GM19023 (cell line): ENCODE measurements around the gene CHRNA4.
"Not testable (repeated sequence)": the region's sequence is repeated elsewhere in the genome, so short reads cannot be mapped to it uniquely, and the experiment has no call there.

Experiments used
- ATAC-seq: cut with Tn5 transposase; IDR thresholded peaks from one replicate; pipeline ENCODE4 v1.9.1; 2021; ENCODE audit warnings: mild to moderate bottlenecking, moderate library complexity; ENCODE audit not compliant: unreplicated experiment

CHRNA4 gene

DNA sequence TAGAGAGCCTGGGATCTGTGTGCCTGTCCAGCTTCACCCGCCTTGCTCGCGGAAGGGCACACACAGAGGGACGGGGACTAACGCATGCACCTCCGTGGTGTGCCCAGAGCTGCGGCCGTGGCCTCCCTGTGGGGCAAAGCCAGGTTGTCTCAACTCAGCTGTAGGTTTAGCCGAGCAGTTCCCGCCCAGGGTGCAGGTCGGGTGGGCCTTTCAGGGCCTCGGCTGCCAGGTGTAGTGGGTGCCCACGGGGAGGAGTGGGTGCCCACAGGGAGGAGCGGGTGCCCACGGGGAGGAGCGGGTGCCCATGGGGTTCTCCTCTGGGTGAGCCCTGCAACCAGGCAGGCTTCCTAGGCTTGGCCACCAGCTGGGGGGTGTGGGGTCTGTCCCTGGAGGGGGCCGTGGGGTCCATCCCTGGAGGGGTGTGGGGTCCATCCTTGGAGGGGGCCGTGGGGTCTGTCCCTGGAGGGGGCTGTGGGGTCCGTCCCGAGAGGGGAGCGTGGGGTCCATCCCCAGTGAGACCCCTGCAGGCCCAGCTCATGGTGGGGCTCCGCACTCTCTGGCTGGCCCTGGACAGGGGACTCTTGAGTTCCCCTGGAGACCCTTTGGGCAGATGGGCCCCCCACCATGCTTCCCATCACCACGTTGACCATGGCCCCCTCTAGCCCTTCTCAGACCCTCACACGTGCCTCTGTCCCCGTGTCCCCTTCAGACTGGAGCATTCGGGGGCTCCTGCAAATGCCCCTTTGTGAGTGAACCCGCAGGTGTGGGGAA, 37.8 kb upstream of the CHRNA4 start:
- no peak for ATAC-seq

DNA sequence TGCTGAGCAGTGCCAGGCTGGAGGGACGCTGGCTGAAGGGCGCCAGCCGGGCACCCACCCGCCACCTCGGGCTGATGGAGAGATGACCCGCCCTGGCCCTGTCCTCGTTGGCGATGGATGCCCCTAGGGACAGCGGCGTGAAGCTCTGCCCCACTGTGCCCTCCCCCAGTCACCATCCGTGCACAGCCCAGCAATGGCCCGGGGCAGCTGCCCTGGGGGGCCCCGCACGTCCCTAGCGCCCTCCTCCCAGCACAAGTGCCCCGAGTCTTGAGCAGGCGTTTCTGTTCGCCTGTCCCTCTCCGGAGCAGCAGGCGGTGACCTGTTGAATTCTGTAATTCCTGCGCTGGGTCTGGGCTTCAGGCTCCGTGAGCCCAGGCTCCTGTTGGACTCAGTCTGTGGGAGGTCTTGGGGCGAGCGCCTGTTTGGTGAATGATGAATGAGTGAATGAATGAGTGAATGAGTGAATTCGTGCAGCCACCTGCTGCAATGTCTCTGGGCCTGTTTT, 36.8 kb upstream of the CHRNA4 start:
- no peak for ATAC-seq

DNA sequence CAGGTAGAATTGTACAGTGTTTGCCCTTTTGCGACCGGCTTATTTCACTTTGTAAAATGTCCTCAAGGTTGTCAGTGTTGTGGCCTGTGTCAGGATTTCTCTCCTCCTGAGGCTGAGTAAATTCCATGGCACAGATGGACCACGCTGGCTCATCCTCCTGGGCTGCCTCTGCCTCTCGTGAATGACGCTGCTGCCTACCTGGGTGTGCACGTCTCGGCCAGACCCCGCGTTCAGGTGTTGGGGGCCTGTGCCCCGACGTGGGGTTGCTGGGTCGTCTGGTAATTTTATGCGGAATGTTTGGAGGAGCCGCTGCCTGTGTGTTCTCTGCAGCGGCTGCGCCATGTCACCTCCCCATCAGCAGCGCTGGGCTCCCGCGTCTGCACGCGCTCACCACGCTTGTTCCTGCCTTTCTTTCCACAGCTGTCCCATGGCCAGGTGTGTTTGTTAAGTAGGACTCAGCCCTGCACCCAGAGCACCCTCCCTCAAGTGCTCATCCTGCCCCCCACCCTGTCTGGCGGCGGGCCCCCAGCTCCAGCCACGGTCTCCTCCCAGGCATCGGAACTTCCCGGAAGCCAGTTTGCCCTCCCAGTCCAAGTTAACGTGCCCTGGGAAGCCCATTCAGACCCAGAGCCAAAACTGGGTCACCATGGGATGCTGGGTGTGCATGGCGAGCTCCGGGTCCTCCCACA, 36.1 kb upstream of the CHRNA4 start:
- ATAC-seq = no peak

DNA sequence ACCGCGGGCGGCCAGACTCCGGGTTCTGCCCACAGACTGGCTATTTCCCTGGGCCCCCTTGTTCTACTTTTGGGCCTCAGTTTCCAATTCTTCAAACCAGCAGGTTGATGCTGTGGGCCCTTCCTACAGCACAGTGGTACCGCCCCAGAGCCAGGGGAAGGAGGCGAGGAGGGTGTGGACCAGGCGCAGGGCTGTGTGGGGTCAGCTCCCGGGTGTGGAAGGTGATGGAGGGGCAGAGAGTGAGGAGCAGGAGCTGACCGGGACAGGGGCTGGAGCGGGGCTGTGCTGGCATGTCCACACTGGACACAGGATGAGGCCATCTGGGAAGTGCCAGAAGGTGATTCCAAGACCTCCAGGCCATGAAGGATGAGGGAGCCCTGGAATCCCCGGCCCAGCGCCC, 35.2 kb upstream of the CHRNA4 start:
- ATAC-seq = no peak

DNA sequence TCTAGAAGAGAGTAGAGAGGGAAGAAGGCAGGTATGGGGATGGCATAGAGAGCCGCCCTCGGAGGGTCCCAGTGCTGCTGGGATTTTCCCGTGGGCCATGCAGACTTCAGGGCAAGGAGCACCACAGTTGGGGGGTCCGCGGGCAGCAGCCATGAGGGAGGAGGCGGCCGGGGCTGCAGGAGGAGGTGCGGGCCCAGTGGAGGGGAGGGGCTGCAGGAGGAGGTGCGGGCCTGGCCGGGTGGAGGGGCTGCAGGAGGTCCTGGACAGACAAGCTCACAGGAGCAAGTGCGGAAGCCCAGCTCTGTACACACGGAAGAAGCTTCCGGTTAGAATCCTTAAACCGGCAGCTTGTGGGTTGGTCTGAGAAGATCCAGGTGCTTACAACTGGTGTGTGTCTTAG, 34.6 kb upstream of the CHRNA4 start:
- ATAC-seq = no peak

DNA sequence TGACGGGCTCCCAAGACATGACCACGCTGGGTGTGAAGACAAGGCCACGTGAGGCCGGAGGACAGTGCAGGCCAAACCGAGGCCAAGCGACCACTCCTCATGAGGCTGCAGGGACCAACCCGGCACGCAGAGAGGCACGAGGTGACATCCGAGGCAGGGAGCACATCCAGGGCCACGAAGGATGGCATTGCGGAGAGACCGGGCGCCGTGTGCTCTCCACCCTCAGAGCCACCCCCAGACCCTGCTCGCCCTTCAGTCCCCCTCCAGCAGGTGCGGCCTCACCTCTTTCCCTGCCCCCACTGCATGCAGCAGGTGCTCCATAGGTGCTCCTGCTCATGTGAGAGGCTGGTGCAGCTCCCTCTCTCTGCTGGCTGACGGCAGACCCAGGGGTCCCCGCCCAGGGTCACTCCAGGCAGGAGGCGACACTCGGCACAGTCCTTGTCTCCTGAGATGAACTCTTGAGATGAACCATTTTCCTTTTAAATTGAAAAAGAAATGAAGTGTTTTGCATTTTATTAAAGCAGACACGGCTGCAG, 33.8 kb upstream of the CHRNA4 start:
- no peak for ATAC-seq

DNA sequence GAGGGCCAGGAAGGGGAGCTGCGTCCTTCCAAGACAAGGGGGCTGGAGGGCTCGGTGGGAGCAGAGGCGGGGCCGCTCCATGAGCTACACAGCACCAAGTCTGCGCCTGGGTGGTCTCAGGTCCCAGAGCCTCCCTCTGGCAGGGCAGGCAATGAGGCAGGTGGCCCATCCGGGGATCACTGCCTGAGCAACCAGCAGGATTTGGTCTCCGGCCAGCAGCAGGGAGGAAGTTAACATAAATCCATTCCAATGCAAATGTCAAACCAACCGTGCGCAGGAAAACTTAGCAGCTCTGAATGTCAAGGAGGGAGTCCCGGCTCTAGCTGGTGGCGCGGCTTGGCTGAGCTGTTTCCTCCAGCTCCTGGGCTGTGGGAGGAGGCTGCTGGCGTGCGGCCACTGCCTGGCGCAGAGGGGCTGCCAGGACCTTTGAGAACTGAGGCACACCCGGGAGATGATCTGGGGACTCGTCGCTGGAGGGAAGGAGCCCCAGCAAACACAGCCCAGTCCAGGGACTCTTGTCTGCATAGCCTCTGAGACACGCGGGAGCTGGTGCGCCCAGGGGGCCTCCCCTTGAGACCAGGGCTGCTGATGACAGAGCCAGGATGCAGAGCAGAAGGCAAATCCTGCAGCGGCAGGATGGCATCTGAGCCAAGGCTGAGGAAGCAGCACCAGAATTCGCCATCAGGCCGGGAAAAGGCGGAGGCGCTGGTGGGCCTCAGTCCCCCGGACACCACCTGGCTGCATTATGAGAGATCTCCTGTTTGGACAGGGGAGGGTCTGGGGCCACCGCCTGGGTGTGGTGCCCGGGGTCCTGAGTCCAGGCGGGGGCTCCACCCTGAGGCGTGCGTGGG, 33.1 kb upstream of the CHRNA4 start:
- no peak for ATAC-seq

DNA sequence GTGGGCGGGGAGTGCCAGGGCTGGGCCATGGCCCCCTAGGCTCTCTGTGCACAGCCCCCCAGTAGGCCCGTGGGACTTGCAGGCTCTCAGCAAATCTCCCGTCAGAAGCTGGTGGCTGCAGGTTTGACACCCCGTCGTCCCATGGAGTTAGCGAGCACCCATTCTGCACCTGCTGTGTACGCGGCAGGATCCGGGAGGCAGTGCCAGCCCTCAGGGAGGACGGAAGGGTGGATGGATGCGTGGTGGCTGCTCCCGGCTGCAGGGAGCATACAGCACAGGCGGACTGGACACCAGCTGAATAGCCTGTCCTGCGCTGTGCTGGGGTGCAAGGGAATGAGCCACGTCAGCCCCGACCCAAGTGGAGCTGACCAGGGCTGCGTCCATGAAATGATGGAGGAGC, 32.4 kb upstream of the CHRNA4 start:
- ATAC-seq = no peak

DNA sequence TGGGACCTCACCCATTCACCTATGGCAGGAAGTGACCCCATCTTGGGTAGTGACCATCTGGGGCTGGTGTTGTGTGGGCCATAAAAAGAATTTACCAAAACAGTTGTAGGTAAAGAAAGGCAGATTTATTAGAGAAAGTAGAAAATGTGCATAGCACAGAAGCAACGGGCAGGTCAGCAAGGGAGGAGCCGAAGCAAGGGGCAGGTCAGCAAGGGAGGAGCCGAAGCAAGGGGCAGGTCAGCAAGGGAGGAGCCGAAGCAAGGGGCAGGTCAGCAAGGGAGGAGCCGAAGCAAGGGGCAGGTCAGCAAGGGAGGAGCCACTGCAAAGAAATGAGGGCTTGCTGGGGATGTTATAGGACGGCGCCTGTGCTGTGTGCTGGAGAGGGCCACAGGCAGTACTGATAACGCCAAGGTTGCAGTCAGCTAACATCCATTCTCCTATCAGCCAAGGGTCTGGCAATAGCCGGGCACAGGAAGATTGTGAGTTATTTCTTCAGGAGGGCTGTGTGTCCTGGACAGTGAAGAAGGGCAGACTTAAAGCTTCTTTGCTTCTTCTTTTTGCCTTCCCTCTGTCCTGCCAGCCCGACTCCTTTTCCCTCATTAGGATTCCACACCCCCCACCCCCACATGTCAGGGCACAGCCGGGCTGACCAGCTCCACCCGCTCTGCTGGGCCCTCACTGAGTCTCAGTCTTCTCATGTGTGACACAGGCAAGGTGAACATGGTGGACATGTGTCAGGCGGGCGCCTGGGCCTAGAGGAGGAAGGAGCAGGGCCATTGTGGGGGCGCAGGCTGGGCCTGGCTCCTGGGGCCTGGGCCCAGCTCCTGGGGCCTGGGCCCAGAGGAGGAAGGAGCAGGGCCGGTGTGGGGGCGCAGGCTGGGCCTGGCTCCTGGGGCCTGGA, 31.6 kb upstream of the CHRNA4 start:
- no peak for ATAC-seq

DNA sequence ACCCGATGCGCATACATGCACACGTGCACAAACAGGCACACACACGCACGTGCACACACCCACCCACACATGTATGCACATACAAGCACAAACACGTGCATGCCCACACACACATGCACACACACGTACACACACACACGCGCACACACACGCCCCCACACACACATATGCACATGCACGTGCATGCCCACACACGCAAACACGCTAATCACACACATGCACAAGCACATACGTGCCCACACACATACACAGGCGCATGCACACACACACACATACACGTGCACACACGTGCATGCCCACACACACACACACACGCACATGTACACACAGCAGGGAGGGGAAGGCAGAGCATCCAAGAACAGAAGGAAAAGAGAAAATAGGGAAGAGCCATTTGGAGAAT, 26.8 kb upstream of the CHRNA4 start:
- ATAC-seq = no peak

DNA sequence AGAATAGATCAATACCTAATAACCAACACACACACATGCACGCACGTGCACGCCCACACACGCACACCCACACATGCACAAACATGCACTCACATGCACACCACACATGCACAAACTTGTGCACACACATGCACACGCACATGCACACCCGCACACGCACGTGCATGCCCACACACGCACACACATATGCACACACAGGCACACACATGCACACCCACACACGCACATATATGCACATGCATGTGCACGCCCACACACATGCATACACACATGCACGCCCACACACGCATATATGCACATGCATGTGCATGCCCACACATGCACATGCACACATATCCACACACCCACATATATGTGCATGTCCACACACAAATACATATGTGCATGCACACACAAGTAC, 26.2 kb upstream of the CHRNA4 start:
- ATAC-seq = no peak

DNA sequence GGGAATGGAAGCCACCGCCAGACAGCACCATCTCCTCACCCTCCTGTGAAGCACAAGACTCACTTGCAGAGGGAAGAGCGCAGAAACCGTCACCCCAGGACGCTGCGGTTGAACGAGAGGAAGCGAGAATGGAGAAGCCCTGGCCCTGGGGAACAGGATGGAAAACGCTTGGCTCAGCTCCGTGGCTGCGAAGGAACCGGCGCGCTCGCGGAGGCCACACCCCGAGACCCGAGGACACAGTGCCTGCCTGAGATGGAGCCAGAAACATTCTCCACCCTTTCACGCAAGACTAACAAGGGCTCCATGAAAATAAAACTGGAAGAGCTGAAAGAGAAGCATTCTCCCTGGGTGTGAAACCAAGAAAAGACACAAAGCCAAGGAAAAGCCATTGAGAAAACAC, 25.3 kb upstream of the CHRNA4 start:
- no peak for ATAC-seq

DNA sequence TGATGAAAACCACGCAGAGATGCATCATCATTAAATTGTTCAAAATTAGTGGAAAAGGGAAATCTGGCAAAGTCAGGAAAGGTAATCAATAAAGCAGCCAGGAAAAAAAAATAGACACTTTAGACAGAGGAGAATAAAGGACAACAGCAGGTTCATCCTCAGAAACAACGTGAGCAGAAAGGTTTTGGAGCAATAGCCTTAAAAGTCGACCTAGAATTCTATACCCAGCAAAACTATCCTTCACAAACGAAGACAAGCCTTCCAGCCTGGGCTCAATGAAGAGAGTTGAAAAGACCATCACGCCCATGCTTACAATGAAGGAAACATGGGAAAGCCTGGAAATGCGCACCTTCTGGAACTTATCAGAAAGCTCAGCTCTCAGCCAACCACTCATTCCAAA, 24.7 kb upstream of the CHRNA4 start:
- ATAC-seq = no peak

DNA sequence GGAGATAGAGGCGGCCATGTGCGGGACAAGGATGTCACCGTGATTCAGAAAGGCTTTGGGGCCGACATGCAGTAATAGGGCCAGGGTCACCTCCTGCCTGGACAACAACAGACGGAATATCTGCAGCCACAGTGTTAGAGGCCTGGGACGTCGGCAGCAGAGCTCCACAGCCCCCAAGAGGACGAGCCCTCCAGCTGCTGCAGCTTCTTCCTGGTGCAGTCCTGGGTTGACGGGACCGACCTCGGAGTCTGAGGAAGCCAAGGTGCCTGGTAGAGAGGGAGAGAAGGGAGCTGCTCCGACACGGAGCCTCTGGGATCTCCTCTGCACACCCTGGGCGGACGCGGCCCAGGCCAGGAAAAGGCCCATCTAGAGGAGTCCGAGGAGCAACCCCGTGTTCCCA, 23.2 kb upstream of the CHRNA4 start:
- no peak for ATAC-seq

DNA sequence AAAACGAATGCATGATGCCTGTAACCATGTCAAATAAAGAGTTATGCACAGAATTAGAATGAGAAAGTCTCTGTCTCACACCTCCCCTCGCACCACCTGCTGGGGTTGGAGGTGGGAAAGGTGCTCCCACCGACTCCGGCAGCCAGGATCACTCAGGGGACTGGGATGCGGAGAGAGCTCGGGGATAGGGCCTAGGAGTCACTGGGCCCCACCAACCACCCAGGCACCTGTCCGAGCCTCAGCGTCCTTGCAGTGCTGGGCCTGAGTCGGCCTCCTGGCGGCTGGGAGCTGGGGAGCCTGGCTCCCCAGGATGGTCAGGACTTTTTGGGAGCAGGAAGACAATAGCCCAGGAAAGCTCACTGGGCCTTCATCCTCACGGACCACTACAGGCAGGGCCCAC, 22.4 kb upstream of the CHRNA4 start:
- no peak for ATAC-seq

DNA sequence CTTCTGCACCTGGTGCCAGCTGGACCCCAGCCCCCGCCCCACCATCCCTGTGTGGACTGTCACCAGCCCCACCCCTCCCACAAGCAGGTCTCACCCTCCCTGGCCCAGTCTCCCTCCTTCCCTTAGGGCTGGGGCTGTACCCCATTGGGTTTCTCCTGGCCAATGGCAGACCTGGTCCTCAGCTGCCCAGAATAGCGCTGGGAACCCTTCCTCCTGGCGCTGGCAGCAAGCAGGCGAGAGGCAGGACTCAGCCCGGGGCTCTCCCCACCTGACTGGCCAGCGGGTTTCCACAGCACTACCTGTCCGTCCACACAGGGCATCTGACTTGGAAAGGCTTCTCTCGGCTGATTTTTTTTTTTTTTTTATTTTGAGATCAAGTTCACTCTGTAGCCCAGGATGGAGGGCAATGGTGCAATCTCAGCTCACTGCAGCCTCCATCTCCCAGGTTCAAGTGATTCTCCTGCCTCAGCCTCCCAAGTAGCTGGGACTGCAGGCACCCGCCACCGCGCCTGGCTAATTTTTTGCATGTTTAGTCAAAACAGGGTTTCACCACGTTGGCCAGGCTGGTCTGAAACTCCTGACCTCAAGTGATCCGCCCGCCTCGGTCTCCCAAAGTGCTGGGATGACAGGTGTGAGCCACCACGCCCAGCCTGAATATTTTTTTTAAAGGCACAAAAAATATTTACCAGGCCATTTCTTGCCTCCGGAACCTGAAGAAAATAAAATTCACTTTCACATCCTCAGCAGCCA, 21.6 kb upstream of the CHRNA4 start:
- ATAC-seq = no peak

DNA sequence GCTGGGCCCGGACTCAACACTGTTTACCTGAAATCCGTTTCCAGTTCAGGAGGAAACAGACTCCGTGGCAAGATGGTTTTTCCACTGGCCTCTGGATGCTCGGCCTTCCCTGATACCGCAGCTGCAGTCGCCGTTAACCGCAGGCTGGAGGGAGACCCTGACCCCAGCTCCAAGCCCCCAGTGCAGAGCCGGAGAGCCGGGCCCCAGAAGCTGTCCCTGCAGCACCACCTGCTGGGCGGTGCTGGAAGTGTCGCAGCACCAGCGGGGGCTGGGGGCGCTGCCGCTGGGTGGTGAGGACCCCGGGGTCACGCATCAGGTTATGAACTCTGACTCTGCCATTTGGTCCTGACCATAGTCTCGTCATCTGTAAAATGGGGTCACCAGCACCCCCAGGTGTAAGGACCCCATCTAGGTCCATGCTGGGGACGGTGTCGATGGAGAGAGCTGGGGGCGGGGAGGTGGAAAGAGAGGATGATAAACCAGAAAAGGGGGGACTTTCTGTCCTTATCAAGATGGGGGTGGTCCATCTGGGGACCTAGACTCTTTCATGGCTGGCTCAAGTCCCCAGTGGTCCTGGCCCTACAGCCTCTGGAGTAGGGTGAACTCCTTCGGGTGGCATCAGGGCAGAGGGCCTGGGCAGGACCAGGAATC, 20.8 kb upstream of the CHRNA4 start:
- no peak for ATAC-seq

DNA sequence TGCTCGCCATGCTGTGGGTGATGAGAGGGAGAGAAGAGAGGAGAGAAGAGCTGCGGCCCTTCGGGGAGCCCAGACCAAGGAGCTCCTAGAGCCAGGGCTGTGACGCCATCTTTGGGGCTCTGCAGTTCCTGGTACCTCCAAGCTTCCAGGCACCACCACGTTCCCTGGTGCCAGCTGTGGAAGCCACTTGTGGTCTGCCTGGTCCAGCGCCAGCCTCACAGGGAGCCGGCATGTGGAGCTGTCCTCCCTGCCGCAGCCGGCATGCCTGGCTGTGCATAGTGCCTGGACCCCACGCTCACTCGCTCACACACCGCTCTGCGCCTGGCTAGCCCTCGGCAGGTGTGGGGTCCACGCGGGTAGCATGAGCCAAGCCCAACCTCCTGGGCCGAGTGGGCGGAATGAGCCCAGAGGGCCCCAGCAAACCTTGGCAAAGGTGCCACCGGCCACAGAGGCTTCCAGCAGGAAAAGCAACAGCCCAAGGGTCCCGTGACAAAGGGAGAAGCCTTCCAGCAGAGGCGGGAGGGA, 19.3 kb upstream of the CHRNA4 start:
- no peak for ATAC-seq

DNA sequence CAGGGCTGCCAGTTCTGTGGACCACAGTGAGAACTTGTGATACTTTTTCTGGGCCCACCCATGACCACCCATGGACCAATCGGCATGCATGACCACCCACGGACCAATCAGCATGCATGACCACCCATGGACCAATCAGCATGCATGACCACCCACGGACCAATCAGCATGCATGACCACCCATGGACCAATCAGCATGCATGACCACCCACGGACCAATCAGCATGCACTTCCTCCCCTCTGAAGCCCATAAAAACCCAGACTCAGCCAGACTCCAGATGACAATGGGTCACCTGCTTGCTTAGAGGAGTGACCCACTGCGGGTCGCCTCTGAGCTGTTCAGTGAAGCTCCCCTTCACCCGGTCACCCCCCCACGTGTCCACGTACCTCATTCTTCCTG, 18.7 kb upstream of the CHRNA4 start:
- ATAC-seq = not testable (repeated sequence)
